Measurements from ENCODE around the gene MAP3K5. TPM values are rescaled to one million over a fixed set of nuclear protein-coding genes. Genes with fewer than 3 reads are reported as not detected.
A peak's percentile ranks its signal among the peaks of the same experiment; 100 is the strongest.

The MAP3K5 gene
- total RNA-seq, 1 donor from 2014 or later: 1.7 TPM

GRCh38 chr6:136685540-136686108 lies 106.7 kb downstream of the MAP3K5 start:
- Mint-ChIP-seq H3K4me1 (ENCODE audit: low read depth, unreplicated experiment) (no peaks in the 10 kb centered on the region), H3K9me3 (ENCODE audit: unreplicated experiment) (peaks cover 6% of the 10 kb centered on the region), H3K4me3 (ENCODE audit: unreplicated experiment) (no peak overlapping the region), H3K27me3 (ENCODE audit: low read depth, unreplicated experiment) (no peaks in the 10 kb centered on the region), H3K27ac (ENCODE audit: unreplicated experiment) (no peak overlapping the region), H3K36me3 (ENCODE audit: low read depth, unreplicated experiment) (peaks cover 2% of the 10 kb centered on the region)
- Histone ChIP-seq H3K4me3 (ENCODE audit: insufficient read depth, low read depth, low read length) (no peak overlapping the region), H2AFZ (ENCODE audit: low read depth, low read length) (no peak overlapping the region), H3K79me2 (ENCODE audit: insufficient read depth, low read length) (no peaks in the 10 kb centered on the region), H3K9me3 (ENCODE audit: insufficient read depth, low read depth, low read length) (no peaks in the 10 kb centered on the region), H3K9ac (ENCODE audit: low read length) (no peak overlapping the region), H3K4me2 (ENCODE audit: low read length) (no peak overlapping the region), H3K36me3 (ENCODE audit: insufficient read depth, low read length) (peaks cover under 1% of the 10 kb centered on the region), H3K4me1 (ENCODE audit: insufficient read depth, low read length) (peaks cover 7% of the 10 kb centered on the region), H3K27ac (ENCODE audit: low read depth, low read length) (no peak overlapping the region), H3K27me3 (ENCODE audit: insufficient read depth, low read length) (no peaks in the 10 kb centered on the region), H4K20me1 (ENCODE audit: insufficient read depth, low read length) (no peaks in the 10 kb centered on the region)
- TF ChIP-seq CTCF (IDR thresholded peaks at IDR 0.05; ENCODE audit: insufficient read depth, low read depth, low read length) (no peak), EZH2 (IDR thresholded peaks at IDR 0.05; ENCODE audit: insufficient read depth, low read length) (no peak)
- no peak for FAIRE-seq
- peak; percentile 20 for DNase-seq (ENCODE audit: low read depth)

- no peak for TF ChIP-seq CTCF (IDR thresholded peaks at IDR 0.05; ENCODE audit: insufficient read depth, low read depth, low read length)
- no peak for TF ChIP-seq EZH2 (IDR thresholded peaks at IDR 0.05; ENCODE audit: insufficient read depth, low read length)
- Histone ChIP-seq H3K4me2 (ENCODE audit: low read length) (no peak overlapping the region), H3K4me3 (ENCODE audit: insufficient read depth, low read depth, low read length) (no peak overlapping the region), H3K9ac (ENCODE audit: low read length) (no peak overlapping the region), H3K27me3 (ENCODE audit: insufficient read depth, low read length) (no peaks in the 10 kb centered on the region), H2AFZ (ENCODE audit: low read depth, low read length) (no peak overlapping the region), H3K79me2 (ENCODE audit: insufficient read depth, low read length) (no peaks in the 10 kb centered on the region), H3K4me1 (ENCODE audit: insufficient read depth, low read length) (peaks cover 7% of the 10 kb centered on the region), H3K9me3 (ENCODE audit: insufficient read depth, low read depth, low read length) (no peaks in the 10 kb centered on the region), H3K27ac (ENCODE audit: low read depth, low read length) (no peak overlapping the region), H4K20me1 (ENCODE audit: insufficient read depth, low read length) (no peaks in the 10 kb centered on the region), H3K36me3 (ENCODE audit: insufficient read depth, low read length) (no peaks in the 10 kb centered on the region)
- Mint-ChIP-seq H3K36me3 (ENCODE audit: low read depth, unreplicated experiment) (peaks cover 2% of the 10 kb centered on the region), H3K9me3 (ENCODE audit: unreplicated experiment) (peaks cover 6% of the 10 kb centered on the region), H3K4me3 (ENCODE audit: unreplicated experiment) (no peak overlapping the region), H3K27ac (ENCODE audit: unreplicated experiment) (no peak overlapping the region), H3K4me1 (ENCODE audit: low read depth, unreplicated experiment) (no peaks in the 10 kb centered on the region), H3K27me3 (ENCODE audit: low read depth, unreplicated experiment) (no peaks in the 10 kb centered on the region)
- FAIRE-seq: no peak
- no peak for DNase-seq (ENCODE audit: low read depth)
These were observed 107.8 kb downstream of the MAP3K5 start for GRCh38 chr6:136684466-136684865.

- no peak overlapping the region for H3K27ac ChIP-seq (ENCODE audit: low read depth, low read length)
- Mint-ChIP-seq H3K27me3 (ENCODE audit: low read depth, unreplicated experiment) (no peaks in the 10 kb centered on the region), H3K36me3 (ENCODE audit: low read depth, unreplicated experiment) (peaks cover 2% of the 10 kb centered on the region), H3K4me3 (ENCODE audit: unreplicated experiment) (no peak overlapping the region), H3K27ac (ENCODE audit: unreplicated experiment) (no peak overlapping the region), H3K9me3 (ENCODE audit: unreplicated experiment) (peaks cover 6% of the 10 kb centered on the region), H3K4me1 (ENCODE audit: low read depth, unreplicated experiment) (no peaks in the 10 kb centered on the region)
- H3K4me3 ChIP-seq (ENCODE audit: insufficient read depth, low read depth, low read length): no peak overlapping the region
- no peak overlapping the region for H3K4me2 ChIP-seq (ENCODE audit: low read length)
- DNase-seq (ENCODE audit: low read depth) (no peak), FAIRE-seq (no peak)
- H3K9me3 ChIP-seq (ENCODE audit: insufficient read depth, low read depth, low read length): no peaks in the 10 kb centered on the region
- TF ChIP-seq EZH2 (IDR thresholded peaks at IDR 0.05; ENCODE audit: insufficient read depth, low read length) (no peak), CTCF (IDR thresholded peaks at IDR 0.05; ENCODE audit: insufficient read depth, low read depth, low read length) (no peak)
- no peaks in the 10 kb centered on the region for H4K20me1 ChIP-seq (ENCODE audit: insufficient read depth, low read length)
- H3K9ac ChIP-seq (ENCODE audit: low read length): no peak overlapping the region
- H3K4me1 ChIP-seq (ENCODE audit: insufficient read depth, low read length): peaks cover 7% of the 10 kb centered on the region
- H3K27me3 ChIP-seq (ENCODE audit: insufficient read depth, low read length): no peaks in the 10 kb centered on the region
- H2AFZ ChIP-seq (ENCODE audit: low read depth, low read length): no peak overlapping the region
- no peaks in the 10 kb centered on the region for H3K79me2 ChIP-seq (ENCODE audit: insufficient read depth, low read length)
- H3K36me3 ChIP-seq (ENCODE audit: insufficient read depth, low read length): no peaks in the 10 kb centered on the region
These were observed 108.9 kb downstream of the MAP3K5 start for GRCh38 chr6:136683209-136683941.
